ENCODE measurements around the gene C10orf95.

Gene C10orf95

GRCh38 chr10:102403115-102403514, 48.2 kb downstream of the C10orf95 start:
- no peak for DNase-seq (ENCODE audit: low read depth)
- no peak for TF ChIP-seq CTCF (conservative IDR thresholded peaks at IDR 0.05; ENCODE audit: control insufficient read depth, insufficient read depth, low read depth, low read length)

GRCh38 chr10:102402512-102402896, 48.8 kb downstream of the C10orf95 start:
- no peak for TF ChIP-seq CTCF (conservative IDR thresholded peaks at IDR 0.05; ENCODE audit: control insufficient read depth, insufficient read depth, low read depth, low read length)
- no peak for DNase-seq (ENCODE audit: low read depth)
- no peak overlapping the region for H3K4me3 ChIP-seq (ENCODE audit: control insufficient read depth, low read depth, low read length)

More at GRCh38 chr10:102403115-102403514, 48.2 kb downstream of the C10orf95 start:
- H3K4me3 ChIP-seq (ENCODE audit: control insufficient read depth, low read depth, low read length), result no peak overlapping the region

- TF ChIP-seq CTCF (conservative IDR thresholded peaks at IDR 0.05; ENCODE audit: control insufficient read depth, insufficient read depth, low read depth, low read length), result no peak
- DNase-seq (ENCODE audit: low read depth), result no peak
- H3K4me3 ChIP-seq (ENCODE audit: control insufficient read depth, low read depth, low read length), result no peak overlapping the region
These were observed 49.4 kb downstream of the C10orf95 start for GRCh38 chr10:102401735-102402511.

- TF ChIP-seq CTCF (conservative IDR thresholded peaks at IDR 0.05; ENCODE audit: control insufficient read depth, insufficient read depth, low read depth, low read length), result no peak
- DNase-seq (ENCODE audit: low read depth), result no peak
- H3K4me3 ChIP-seq (ENCODE audit: control insufficient read depth, low read depth, low read length), result no peak overlapping the region
These were observed 50.0 kb downstream of the C10orf95 start for GRCh38 chr10:102401342-102401654.

- no peak overlapping the region for H3K4me3 ChIP-seq (ENCODE audit: control insufficient read depth, low read depth, low read length)
- no peak for TF ChIP-seq CTCF (conservative IDR thresholded peaks at IDR 0.05; ENCODE audit: control insufficient read depth, insufficient read depth, low read depth, low read length)
- DNase-seq (ENCODE audit: low read depth), result no peak
These were observed 50.6 kb downstream of the C10orf95 start for GRCh38 chr10:102400598-102401341.

- no peak overlapping the region for H3K4me3 ChIP-seq (ENCODE audit: control insufficient read depth, low read depth, low read length)
- DNase-seq (ENCODE audit: low read depth), result no peak
- TF ChIP-seq CTCF (conservative IDR thresholded peaks at IDR 0.05; ENCODE audit: control insufficient read depth, insufficient read depth, low read depth, low read length), result no peak
These were observed 51.3 kb downstream of the C10orf95 start for GRCh38 chr10:102400076-102400475.

Measured in fibroblast of mammary gland (primary cell).